ENCODE results near the gene FRMD6. TPM values are rescaled to one million over a fixed set of nuclear protein-coding genes. Genes with fewer than 3 reads are reported as not detected.

The FRMD6 gene
- total RNA-seq, 6 experiments from 2014 or later: 379 to 565 (median 420) TPM

DNA sequence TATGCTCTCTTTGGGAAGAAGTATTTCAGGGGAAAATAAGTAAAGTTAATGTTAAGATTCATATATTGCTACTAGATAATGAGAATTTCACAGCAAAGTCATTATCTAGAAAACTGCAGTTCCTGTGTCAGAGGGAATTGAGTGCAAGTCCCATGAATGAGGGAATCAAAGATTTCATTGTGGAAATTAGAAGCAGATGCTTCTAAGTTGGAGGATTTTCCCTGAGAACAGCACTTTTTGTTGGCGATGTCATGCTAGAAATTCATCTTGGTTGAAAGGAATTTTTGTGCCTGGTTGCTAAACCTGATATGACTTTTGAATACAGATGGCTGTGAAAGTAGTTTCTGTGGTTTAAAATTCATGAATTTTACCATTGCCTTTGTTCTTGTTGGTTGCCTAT lies 25.6 kb downstream of the FRMD6 start:
- TF ChIP-seq, protein P1, sequence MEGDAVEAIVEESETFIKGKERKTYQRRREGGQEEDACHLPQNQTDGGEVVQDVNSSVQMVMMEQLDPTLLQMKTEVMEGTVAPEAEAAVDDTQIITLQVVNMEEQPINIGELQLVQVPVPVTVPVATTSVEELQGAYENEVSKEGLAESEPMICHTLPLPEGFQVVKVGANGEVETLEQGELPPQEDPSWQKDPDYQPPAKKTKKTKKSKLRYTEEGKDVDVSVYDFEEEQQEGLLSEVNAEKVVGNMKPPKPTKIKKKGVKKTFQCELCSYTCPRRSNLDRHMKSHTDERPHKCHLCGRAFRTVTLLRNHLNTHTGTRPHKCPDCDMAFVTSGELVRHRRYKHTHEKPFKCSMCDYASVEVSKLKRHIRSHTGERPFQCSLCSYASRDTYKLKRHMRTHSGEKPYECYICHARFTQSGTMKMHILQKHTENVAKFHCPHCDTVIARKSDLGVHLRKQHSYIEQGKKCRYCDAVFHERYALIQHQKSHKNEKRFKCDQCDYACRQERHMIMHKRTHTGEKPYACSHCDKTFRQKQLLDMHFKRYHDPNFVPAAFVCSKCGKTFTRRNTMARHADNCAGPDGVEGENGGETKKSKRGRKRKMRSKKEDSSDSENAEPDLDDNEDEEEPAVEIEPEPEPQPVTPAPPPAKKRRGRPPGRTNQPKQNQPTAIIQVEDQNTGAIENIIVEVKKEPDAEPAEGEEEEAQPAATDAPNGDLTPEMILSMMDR (IDR thresholded peaks at IDR 0.05): no peak

DNA sequence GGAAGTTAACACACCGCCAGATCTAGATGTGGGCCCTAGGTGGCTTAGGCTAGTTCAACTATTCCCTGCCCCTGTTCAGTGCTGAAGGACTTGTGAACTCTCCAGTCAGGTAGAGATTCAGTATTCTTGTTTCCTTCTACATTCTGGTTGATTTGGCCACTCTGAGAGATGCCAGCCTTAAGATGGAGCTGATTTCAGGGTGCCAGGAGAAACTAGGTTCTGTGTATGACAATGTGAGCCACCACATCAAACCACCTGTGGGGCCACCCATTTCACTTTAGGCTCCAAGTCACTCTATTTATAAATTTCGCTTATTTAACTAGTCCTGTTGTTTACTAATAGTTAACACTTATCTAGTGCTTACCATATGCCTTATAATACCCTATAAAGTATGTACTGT lies 26.0 kb downstream of the FRMD6 start:
- Mint-ChIP-seq H3K9me3 (no peaks in the 10 kb centered on the region), H3K4me1 (ENCODE audit: low read depth) (peaks cover 99% of the 10 kb centered on the region), H3K27me3 (ENCODE audit: insufficient read depth) (peaks cover 4% of the 10 kb centered on the region), H3K27ac (peak overlapping the region; percentile 70), H3K36me3 (ENCODE audit: low read depth) (peaks cover 54% of the 10 kb centered on the region), H3K4me3 (peak overlapping the region; percentile 63)
- DNase-seq: no peak
- TF ChIP-seq, protein P1 (IDR thresholded peaks at IDR 0.05): no peak

More for the DNA sequence above, 25.6 kb downstream of the FRMD6 start:
- H3K36me3 Mint-ChIP-seq (ENCODE audit: low read depth): peaks cover 49% of the 10 kb centered on the region
- peak overlapping the region; percentile 70 for H3K27ac Mint-ChIP-seq
- peaks cover 96% of the 10 kb centered on the region for H3K4me1 Mint-ChIP-seq (ENCODE audit: low read depth)
- peak overlapping the region; percentile 63 for H3K4me3 Mint-ChIP-seq
- no peaks in the 10 kb centered on the region for H3K9me3 Mint-ChIP-seq
- peaks cover 3% of the 10 kb centered on the region for H3K27me3 Mint-ChIP-seq (ENCODE audit: insufficient read depth)
- no peak for DNase-seq

DNA sequence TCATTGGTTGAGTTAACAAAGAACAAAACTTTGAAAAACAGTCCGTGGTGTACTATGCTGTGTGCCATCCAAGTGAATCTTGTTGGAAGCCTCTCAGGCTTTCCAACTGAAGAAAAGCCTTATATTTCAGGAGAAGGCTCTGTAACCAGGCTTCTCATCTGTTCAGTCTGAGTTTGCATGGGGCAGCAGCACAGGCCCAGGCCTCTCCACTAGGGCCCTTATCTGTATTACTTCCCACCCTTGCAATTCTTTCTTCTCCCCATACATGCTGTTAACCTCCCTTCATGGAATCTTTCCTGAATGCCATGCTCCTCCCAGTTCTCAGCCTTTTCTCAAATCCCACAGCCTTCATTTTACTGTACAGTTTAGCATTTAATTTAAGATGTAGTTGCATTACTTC lies 28.3 kb downstream of the FRMD6 start:
- H3K27me3 Mint-ChIP-seq (ENCODE audit: insufficient read depth): peaks cover 14% of the 10 kb centered on the region
- peak overlapping the region; percentile 64 for H3K27ac Mint-ChIP-seq
- TF ChIP-seq, protein P1 (IDR thresholded peaks at IDR 0.05): no peak
- peaks cover 99% of the 10 kb centered on the region for H3K4me1 Mint-ChIP-seq (ENCODE audit: low read depth)
- peak overlapping the region; percentile 24; the same call in 1 of the 2 replicates for H3K4me3 Mint-ChIP-seq
- H3K36me3 Mint-ChIP-seq (ENCODE audit: low read depth): peaks cover 47% of the 10 kb centered on the region
- DNase-seq: no peak
- no peaks in the 10 kb centered on the region for H3K9me3 Mint-ChIP-seq

DNA sequence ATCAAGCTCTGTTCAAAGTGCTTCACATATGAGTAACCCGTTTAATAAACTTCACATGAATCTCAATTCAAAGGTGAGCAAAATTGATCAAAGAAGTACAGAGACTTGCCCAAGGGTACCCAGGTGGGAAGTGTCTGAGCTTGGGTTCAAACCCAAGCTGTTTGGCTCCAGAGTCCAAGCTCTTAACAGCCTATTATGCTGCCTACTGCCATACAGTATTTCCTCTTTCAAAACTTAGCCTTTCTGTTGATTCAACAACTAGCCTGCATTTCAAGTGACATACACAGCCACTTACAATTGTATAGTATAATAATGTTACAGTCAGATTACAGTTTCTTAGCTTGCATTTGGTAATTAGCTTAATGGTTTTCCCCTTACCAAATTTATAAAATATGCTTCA lies 29.7 kb downstream of the FRMD6 start:
- Mint-ChIP-seq H3K36me3 (ENCODE audit: low read depth) (peaks cover 52% of the 10 kb centered on the region), H3K9me3 (no peaks in the 10 kb centered on the region), H3K27me3 (ENCODE audit: insufficient read depth) (peaks cover 16% of the 10 kb centered on the region), H3K27ac (peak overlapping the region; percentile 64), H3K4me1 (ENCODE audit: low read depth) (peaks cover 99% of the 10 kb centered on the region), H3K4me3 (no peak overlapping the region; the same call in 1 of the 2 replicates)
- DNase-seq: no peak
- TF ChIP-seq, protein P1 (IDR thresholded peaks at IDR 0.05): no peak

DNA sequence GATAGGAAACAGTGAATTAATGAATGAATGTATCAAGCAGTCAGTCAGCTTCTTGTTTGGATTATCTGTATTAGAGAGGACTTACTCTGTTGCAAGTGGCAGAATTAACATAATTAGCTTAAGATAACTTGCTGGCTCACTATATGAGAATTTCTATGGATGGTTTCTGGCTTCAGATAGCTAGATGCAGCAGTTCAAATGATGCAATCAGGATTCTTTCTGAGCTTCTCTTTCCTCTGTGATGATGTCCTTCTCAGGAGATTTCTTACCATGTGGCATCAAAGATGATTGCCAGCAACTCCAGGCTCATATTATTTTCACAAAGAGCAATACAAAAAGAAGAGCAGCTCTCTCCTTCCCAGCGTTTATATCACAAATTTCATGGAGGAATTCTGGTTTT lies 30.7 kb downstream of the FRMD6 start:
- Mint-ChIP-seq H3K27me3 (ENCODE audit: insufficient read depth) (peaks cover 16% of the 10 kb centered on the region), H3K9me3 (no peaks in the 10 kb centered on the region), H3K4me3 (peak overlapping the region; percentile 24; the same call in 1 of the 2 replicates), H3K4me1 (ENCODE audit: low read depth) (peaks cover 95% of the 10 kb centered on the region), H3K36me3 (ENCODE audit: low read depth) (peaks cover 50% of the 10 kb centered on the region), H3K27ac (peak overlapping the region; percentile 75)
- peak; percentile 33 for DNase-seq
- TF ChIP-seq, protein P1 (IDR thresholded peaks at IDR 0.05): no peak

DNA sequence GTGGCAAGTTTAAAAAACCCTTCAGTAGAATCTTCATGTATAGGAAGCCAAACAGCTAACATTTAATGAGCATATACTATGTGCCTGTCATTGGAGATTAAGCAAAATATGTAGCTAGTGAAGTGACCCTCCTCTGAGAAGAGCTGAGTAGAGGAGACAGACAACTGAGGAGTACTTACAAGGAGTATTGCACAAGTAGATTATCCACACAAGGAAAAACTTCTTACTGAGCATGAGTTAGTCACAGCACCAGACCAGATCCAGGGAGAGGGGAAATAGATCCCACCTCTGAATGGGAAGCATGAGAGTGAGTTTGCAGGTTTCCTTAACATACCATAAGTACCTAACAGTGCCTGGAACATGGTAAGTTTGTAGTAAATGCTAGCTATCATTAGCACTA lies 33.0 kb downstream of the FRMD6 start:
- no peak for DNase-seq
- peak overlapping the region; percentile 46 for H3K27ac Mint-ChIP-seq
- peaks cover 19% of the 10 kb centered on the region for H3K27me3 Mint-ChIP-seq (ENCODE audit: insufficient read depth)
- H3K4me3 Mint-ChIP-seq: no peak overlapping the region
- H3K36me3 Mint-ChIP-seq (ENCODE audit: low read depth): peaks cover 47% of the 10 kb centered on the region
- H3K4me1 Mint-ChIP-seq (ENCODE audit: low read depth): peaks cover 96% of the 10 kb centered on the region
- H3K9me3 Mint-ChIP-seq: no peaks in the 10 kb centered on the region
- TF ChIP-seq, protein P1 (IDR thresholded peaks at IDR 0.05): no peak
